GM18505 (cell line): ENCODE measurements around the gene PAX8.

Experiments used
- ATAC-seq: cut with Tn5 transposase; IDR thresholded peaks from one replicate; pipeline ENCODE4 v1.9.1; 2021; ENCODE audit not compliant: unreplicated experiment
- POLR2A ChIP-seq: IDR thresholded peaks from 4 replicates; pipeline ENCODE4 v1.6.1; 2011; ENCODE audit warnings: borderline replicate concordance; ENCODE audit not compliant: insufficient read depth, insufficient read length; ENCODE audit errors: extremely low read depth

The PAX8 gene

GRCh38 chr2:113182471-113183260 lies 96.1 kb downstream of the PAX8 start:
- no peak for ATAC-seq

GRCh38 chr2:113181258-113182051 lies 97.3 kb downstream of the PAX8 start:
- TF ChIP-seq POLR2A: no peak
- no peak for ATAC-seq

More at GRCh38 chr2:113182471-113183260, 96.1 kb downstream of the PAX8 start:
- peak; percentile 18 for TF ChIP-seq POLR2A

- no peak for TF ChIP-seq POLR2A
- no peak for ATAC-seq
These were observed 98.4 kb downstream of the PAX8 start for GRCh38 chr2:113180131-113180946.

DNA sequence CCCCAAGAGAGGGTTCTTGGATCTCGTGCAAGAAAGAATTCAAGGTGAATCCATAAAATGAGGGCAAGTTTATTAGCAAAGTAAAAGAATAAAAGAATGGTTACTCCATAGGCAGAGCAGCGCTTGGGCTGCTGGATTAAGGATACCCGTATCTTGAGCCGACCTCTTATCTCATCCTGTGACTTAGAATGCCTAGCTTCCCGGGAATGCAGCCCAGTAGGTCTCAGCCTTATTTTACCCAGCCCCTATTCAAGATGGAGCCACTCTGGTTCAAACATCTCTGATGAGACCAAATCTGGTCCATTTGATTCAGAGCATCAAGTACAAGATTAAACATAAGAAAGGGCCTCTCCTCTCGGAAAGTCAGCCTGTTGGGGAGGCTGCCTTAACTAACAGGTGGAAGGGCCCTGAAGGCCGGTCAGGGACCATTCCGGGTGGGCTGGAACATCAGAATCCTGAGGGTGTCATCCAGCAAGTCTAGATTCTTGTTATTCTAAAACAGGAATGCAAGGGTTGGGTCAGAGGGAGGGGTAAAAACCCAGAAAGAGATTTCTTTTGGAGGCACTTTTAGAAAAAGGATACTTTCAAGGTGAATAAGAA lies 99.2 kb downstream of the PAX8 start:
- ATAC-seq: no peak
- TF ChIP-seq POLR2A: no peak

DNA sequence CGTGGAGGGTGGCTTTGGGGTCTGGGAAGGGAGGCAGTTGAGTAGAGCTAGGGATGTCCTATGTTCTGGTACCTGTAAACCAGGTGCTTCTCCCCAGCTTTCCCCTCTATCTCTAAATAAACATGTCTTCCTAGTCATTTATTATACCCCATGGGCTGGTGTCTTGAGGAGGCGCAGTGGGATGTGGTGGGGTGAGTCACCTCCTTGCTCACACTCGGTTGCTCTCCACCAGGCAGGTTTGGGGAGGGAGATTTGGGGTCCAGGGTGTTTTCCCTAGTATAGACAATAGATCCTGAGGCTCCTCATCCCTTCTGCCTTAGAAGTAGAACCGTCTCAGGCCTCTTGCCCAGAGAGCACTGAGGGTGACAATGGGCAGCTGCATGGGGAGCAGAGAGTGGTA lies 99.8 kb downstream of the PAX8 start:
- no peak for ATAC-seq
- TF ChIP-seq POLR2A: no peak

DNA sequence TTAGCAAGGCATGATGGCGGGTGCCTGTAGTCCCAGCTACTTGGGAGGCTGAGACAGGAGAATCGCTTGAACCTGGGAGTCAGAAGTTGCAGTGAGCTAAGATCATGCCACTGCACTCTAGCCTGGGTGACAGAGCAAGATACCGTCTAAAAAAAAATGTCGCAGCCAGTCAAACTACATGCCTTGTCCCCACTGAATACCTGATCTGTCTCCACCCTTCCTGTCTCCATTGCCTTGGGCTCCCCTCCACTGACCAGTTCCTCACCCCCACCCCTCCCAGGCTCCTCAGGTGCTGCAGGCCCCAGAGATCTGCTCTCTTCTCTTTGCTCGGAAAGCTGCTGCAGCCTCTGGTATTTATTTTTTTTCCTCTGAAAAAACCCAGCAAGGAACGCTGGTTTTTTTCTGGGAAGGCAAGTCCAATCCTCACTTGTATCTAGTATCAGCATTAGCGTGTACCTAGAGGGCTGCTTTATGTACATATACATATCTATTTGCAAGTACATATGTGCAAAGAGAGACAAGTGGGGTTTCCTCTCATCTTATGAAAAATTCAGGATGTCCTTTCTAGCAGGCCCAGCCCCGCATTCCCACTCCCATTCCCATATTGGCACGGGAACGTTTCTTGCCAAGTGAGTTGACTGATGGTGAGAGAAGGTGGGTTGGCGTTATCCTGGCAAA lies 100.5 kb downstream of the PAX8 start:
- no peak for ATAC-seq
- no peak for TF ChIP-seq POLR2A

- TF ChIP-seq POLR2A: no peak
- no peak for ATAC-seq
These were observed 101.9 kb downstream of the PAX8 start for GRCh38 chr2:113176696-113177355.

- no peak for ATAC-seq
These were observed 102.7 kb downstream of the PAX8 start for GRCh38 chr2:113175736-113176695.

DNA sequence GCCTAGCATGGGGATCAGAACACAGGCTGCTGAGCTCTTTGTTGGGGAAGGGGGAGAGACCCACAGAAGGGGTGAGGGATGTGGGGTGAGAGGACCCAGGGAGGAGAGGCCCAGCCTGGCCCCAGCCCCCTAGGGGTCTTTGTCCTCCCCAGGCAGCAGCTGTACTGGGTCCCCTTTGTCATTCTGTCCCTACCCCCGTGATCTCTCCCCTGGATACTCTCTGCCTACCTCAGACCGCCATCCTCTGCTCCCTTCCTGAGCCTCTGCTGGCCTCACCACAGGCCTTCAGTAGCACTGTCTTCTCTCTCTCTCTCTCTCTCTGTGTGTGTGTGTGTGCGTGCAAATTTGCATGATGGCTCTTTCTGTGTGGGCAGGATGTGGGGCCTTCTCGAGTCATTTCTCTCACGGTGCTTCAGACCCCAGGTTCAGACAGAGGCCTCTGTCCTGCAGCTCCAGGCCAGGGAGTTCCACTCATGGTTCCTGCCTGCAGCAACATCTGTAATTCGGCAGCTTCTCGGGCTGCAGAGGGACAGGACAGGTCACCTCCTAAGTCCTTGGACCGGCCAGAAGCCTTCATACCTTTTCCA lies 103.6 kb downstream of the PAX8 start:
- peak; percentile 59 for ATAC-seq
- peak; percentile 94 for TF ChIP-seq POLR2A

More at GRCh38 chr2:113175736-113176695, 102.7 kb downstream of the PAX8 start:
- no peak for TF ChIP-seq POLR2A

DNA sequence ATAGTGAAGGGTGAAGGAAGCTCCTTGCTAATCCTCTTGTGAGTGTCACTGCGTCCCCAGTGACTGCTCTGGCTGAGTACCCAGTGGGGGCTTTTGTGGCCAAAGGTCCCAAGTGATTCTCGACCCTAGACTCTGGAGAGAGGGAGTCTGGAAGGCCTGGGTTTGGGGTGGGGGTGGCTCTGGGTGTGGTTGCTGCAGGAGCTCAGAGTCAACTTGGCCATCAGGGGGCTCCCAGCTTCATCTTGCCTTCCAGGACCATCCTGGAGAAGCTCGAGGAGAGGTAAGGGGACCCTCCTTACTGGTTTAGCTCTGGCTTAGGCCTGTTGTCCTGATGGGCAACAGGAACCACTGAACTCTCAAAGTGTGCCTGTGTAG lies 104.4 kb downstream of the PAX8 start:
- ATAC-seq: no peak
- TF ChIP-seq POLR2A: no peak

DNA sequence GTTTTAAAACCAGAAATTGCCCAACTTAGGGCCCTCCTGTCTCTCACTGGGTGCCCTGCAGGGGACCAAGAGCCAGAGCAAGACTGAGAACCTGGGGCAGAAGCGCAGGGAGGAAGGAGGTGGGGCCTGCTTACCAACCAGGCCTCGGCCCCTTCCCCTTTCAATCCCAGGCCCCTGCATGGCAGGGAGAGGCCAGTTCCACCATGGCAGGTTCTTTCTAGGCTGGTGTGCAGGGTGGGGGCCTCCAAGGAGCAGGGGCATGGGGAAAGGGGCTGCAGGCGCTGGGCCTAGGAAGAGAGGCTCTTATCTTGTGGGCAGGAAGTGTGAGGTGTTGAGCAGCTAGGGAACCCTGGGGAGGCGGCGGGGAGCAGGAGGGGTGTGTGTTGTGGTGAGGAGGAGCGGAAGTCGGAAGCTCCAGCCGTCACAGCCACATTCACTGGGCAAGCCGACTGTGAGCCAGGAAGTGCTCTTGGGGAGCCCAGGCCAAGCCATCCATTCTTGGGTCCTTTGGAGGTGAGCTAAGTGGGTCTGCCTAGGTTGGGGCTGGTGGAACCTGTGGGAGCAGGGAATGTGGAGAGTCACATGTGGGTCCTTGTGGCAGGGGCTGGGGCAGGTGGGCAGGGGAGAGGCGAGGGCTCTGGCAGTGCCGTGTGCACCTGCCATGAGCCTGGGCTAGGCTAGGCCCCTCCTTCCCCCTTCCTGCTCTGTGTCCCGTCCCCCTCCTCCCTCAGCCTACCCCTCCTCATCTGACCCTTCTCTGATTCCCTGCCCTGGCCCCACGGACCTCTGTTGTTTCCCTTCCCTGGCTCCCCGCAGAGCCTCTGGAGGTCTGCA lies 105.0 kb downstream of the PAX8 start, which contains the start of gene PSD4:
Gene PSD4, plus strand, starts transcription at position 430 of the 834 bp plus-strand sequence. CDS start 8,486 bp downstream, outside the sequence.
- peak; percentile 95 for TF ChIP-seq POLR2A
- ATAC-seq: peak; percentile 80
